Stimulated activated CD4-positive, alpha-beta T cell treated with anti-CD3 and anti-CD28 coated beads, Interleukin-12 subunit alpha, Interleukin-12 subunit beta, amount 100 ng/mL, for 4 hours (primary cell): ENCODE measurements around the gene TANC1.

ENCODE experiments used
- DNase-seq: peaks from one replicate; pipeline ENCODE4 v3.0.0-alpha.2; 2020

Gene TANC1

DNA sequence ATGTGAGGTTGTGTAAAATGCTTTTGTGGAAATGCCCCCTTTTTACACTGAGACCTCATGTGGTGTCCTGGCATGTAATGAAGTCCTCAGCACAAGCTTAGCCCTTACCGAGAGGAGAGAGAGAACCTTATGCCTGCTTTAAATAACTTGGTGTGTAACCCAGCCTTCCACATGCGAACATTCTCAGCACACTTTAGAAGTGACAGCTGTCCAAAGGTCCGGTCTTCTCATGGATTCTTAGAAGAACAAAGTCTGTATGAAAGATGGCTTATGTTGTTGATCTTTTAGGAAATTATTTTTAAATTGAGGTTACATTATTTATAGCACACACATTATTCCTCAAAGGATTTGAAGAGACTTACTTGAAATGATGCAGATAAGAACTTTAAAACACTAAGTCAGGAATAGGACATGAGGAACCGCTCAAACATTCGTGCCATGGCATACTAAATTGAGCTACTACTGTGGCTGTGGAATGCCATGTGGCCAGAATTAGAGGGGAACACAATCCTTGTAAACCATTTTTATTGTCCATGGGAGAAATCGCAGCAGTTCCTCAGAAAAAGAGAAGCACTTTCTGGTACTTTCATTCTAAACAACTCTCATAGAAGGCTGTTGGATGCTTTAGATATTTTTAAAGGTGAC lies 238.4 kb downstream of the TANC1 start:
- DNase-seq, result no peak

DNA sequence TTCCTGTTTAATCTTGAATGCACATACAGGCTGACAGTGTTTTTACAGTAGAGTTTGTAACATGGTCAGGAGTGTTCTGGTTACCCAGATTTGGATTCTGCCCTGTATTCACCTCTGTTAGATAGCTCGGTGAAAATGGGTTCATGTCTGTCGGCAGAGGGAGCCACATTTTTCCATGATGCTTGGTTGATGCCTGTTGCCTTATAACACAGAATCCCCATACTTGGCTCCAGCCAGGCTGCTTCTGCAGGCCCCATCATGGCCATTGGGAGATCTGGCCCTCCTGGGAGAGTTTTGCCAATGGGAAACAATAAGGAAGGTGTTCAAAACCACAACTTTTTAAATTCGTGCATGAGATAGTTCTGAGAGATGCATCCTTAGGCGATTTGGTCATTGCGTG lies 240.0 kb downstream of the TANC1 start:
- no peak for DNase-seq

DNA sequence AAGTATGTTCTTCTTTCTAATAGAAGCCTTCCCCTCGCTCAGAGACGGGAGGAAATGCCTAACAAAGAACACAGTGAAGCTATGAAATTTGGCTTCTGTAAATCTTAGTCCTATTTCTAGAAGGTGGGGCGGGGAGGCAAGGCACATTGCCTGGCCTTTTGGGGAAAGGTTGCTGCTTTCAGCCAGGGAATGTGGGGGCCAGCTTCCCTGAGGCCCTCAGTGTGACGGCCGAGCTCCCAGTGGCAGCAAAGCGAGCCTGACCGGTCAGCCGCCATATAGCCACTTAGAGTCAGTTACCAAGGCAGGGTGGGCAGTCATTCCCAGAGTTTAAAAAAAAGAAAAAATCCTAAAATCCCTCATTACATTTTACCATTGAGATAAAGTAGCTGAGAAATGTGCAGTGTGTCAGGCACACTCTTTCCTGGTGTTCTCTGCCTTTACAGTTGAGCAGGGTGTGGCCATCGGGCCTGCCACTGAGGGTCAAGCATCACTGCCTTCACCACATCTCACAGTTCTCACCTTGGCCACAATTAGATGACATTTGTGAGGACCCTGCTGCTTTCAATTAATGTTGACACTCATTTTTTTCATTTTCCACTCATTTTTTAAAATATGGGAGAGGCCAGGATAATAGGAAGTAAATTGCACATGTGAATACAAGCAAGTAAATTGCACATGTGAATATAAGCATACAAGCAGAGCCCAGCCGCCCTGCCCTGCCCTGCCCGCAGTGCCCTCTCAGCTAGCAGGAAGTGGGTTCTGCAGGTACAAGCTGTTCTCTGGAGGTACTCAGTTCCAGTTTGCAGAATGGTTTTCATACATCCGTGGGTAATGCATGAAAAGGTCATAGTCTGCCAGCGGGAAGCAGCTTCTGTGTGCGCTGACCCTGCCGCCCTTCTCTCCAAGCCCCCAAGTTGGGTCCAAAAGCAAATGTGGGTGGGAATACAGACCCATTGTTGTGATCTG lies 241.2 kb downstream of the TANC1 start:
- DNase-seq, result no peak

DNA sequence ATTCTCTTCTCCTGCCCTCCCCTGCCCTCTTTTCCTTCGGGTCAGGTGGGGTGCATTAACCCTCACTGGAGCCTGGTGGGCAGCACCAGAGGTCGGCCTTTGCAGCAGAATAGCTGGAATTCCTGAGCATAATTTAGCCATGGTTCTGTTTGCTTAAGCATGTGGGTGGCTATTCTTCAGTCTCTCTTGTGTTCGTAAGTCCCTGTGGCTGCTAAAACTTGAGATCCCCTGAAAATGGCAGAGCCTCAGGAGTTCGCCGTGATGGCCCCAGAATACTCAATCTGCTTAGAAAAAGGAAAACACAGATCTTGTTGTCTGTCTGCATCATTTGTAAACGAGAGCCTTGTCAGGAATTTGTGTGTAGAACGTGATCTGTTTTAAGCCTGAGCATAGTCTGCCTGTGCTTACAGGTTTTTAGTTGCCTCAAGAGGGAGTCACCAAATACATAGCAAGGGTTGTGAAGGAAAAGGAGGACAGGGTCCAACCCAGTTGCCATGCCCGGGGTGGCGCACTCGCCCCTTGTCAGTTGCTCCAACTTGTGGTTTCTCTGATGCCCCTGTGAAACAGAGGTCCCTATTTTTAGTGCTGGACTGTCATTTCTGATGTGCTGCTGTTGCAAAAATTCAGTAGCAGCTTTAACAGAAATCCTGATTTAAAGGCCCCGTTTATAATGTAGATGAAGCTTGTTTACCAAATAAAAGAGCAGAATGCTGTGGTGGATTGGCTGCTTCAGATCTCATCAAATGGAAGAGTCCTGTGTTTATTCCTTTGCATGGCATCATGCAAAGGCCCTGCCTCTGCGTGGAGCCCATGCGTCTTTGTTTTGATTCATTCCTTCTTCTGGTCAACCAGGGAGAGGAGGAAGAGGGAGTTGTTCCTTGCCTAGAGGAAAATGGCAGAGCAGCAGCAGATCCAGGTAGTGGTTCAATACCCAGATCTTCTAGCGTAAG lies 243.3 kb downstream of the TANC1 start:
- DNase-seq, result no peak

DNA sequence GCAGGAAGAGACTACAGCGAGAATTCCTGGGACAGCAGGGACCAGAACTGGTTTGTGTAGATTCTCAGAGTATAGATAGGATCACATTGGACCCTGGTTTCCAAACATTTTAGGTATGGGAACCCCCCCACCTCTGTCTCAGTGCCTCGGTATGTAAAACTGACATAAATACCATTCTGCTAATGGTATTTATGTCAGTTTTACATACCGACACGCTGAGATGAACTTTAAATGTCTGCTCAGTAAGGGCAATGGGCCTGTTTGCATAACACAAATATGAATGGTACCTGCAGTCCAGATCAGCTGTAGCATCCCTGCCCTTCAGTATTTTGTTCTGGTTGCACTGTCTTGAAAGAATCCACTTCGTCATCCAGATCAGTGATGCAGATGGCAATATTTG lies 244.9 kb downstream of the TANC1 start:
- no peak for DNase-seq

DNA sequence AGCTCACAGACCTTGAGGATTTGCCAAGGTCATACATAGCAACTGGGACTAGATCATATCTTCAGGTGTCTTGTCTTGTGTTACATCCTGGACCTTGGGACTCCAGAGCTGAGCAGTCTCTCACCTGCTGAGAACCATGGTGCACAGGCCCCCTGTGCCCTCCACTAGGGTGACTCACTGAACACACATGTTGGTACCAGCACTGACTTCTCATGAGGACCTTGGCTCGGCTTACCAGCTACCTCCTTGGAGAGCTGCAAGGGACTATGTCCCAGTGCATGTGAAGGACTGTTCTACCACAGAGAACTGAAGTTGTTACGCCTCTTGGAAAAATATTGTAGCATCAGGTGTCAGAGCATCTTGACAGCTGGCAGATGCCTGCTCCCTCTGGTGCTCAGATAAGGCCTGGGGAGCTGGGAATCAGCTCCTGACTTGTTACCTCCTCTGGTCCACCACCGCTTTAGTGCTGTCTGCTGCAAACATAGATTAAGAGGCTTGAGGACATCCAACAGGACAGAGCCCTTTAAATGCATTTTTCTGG lies 246.0 kb downstream of the TANC1 start:
- DNase-seq, result no peak

DNA sequence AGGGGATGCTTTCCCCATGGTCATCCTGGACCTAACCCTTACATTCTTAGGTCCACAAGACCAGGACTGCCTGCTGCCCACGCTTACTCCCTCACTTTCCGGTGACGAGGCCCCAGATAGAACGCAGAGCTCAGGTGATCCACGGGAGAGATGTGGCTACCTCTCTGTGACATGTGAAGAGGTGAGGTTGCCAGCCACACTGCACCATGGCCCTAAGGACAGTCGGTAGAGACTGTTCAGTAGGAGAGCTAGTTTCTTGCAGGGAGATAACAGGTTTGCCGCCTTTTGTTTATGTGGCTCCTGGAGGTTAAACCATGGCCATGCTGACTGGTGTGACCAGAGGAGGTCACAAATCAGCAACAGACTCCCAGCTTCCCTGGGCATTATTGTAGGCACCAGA lies 246.7 kb downstream of the TANC1 start:
- no peak for DNase-seq

DNA sequence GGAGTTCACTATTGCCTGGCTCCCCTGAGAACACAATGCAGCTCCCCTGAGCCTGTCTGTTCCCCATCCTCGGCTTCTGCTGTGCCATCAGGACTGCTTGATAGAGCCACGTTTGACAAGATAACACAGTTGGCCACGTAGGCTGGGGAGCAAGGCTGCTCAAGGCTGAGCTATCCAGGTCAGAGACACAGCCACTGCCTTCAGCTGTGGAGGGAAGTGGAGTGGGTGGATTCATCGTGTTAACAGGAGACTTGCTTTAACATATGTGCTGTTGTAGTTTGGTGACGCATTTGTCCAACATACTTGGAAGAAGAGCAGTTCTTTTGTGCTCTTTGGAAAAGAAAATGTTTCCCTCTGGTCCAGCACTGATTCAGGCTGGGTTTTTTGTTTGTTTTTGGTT lies 249.2 kb downstream of the TANC1 start:
- DNase-seq, result no peak

DNA sequence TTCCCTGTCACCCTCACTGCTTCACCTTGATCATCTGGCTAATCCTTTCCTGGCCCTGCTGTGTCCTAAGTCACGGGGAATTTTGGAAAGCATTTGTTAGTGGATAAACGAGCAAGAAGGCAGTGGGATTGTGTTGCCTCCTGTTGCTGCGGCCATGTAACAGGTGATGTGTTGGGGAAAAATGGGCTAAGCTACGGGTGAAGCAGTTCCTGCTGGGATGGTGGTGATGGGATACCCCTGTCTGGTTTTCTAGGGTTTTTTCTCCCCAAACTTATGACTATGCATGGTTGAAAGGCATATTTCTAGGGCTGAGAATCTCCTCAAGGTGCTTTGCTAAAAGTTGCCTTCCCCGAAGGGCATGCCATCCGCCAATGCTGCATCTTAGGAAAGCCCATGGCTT lies 249.9 kb downstream of the TANC1 start:
- no peak for DNase-seq

DNA sequence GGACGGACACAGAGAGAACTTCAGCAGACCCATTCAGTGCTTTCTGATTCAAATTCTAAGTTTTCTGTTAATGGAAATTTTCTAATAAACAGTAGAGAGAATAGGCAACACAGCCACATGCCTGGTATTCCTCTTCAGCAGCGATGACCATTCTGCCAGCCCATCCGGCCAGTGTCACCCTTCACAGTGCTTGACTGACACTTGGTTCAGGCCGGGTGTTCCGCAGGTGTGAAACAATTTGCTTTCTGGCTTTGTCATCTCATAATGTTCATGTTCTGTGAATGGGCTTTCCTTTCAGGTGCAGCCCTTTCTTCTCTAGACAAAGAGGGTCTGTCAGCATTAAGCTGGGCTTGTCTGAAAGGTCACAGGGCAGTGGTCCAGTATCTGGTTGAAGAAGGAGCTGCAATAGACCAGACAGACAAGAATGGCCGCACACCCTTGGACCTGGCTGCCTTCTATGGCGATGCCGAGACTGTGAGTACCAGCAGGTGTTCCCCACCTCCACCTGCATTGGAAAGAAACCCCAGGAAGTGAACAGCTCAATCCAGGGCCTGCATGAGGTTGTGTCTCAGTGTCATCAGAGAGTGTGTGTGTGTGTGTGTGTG lies 251.1 kb downstream of the TANC1 start:
- DNase-seq, result no peak

DNA sequence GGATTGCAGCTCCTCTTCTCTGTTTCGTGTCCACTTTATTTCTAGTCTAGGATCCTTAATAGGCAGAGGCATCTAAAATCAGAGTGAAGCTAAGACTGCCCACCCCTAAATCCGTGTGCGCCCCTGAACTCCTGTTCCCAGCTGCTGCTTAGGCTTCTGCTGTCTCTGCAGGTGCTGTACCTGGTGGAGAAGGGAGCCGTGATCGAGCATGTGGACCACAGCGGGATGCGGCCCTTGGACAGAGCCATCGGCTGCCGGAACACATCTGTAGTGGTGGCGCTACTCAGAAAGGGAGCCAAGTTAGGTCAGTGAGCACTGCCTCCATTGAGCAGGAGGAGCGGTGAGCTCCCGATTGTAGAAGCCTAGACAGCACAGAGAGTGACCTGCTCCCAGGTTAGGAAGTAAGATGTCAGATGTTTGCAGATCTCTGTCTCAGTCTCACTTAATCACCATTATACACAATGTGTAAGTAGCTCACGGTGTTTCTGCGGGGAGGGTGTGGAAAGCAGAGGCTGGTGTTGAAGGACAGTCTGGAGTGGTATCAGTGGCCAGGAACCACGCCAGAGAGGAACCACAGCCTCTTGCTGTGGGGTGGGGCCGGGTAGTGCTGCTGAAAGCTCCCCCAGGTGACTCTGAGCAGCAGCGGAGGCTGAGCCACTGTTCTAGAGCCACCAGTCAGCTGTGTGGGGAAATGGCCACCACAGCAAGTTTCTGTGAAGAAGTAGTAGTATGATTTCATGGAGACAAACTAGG lies 255.8 kb downstream of the TANC1 start:
- DNase-seq, result no peak

DNA sequence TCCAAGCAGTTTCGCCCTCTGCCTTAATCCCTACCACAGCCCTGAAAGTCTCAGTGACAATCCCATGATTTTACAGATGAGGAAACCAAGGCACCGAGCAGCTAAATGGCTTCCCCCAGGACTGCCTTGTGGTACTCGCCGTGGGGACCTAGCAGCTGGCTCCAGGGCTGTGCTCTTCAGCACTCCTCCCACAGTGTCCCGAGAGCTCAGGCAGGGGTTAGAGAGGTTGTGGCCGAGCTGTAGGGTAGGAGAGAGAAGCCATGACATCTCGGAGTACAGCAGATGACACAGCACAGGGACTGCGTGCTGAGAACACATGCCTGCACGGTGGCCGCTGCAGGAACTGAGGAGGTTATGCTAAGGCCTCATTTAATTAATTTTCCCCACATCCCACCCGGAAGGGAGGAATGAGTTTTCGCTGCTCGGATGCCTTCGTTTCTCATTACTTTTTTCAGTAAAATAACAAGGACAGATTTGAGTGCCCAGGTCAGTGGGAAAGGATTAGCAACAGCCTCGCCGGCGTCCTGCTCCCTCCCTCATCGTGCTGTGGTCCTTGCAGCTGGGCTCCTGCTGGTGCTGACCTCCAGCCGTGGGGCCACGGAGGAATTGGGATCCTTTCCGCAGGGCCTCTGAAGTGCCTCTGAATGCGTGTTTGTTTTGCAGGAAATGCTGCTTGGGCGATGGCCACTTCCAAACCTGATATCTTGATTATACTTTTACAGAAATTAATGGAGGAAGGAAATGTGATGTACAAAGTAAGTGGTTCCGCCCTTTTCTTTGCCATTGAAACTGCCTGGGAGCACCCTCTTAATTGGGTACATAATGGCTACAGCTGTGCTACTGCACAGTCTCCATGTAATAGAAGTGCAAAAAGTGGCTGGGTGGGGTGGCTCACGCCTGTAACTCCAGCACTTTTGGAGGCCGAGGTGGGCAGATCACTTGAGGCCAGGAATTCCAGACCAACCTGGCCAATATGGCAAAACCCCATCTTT lies 256.9 kb downstream of the TANC1 start:
- DNase-seq, result no peak

DNA sequence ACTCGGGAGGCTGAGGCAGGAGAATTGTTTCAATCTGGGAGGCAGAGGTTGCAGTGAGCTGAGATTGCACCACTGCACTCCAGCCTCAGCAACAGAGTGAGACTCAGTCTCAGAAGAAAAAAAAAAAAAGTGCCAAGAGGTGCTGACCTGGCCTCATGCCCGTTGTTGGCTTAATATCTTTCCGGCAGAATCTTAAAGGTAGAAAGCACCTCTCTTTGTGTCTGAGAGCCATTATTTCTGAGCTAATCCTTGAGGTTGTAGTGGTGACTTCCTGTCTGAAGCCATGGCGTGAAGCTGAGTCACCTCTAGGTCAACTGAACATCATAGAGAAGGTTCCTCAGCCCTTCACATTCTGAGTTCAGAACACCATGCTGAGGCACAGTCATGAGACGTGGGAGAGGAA lies 257.6 kb downstream of the TANC1 start:
- no peak for DNase-seq

DNA sequence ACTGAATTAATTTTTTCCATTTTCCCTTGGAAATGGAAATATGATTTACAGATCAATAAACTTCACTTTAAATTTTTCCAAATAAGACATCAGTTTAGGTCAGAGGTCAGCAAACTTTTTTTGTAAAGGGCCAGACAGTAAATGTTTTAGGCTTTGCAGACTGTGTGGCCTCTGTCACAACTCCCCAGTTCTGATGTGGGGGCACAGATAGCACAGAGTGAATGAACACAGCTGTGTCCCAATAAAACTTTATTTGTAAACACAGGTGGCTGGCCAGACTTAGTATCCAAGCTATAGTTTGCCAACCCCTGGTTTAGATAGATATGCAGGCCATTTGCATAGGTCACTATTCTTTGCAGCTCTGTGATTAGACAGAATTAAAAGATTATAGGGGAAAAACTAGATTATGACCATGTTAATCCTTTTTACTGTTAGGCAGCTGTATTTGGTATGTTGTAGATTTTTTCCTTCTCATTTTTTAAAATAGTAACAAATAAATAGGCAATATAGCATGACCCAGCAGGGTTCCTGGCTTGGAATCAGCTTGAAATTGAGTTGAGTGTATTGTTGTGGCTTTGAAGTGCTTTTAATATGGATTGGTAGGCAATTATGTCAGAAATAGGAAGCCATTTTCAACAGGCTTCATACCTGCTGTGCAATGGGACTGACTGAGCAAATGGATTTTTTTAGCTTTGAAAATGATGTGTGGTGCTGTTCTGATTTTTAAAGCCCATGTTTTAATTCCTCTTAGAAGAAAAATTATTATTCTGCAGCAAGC lies 258.4 kb downstream of the TANC1 start:
- no peak for DNase-seq

DNA sequence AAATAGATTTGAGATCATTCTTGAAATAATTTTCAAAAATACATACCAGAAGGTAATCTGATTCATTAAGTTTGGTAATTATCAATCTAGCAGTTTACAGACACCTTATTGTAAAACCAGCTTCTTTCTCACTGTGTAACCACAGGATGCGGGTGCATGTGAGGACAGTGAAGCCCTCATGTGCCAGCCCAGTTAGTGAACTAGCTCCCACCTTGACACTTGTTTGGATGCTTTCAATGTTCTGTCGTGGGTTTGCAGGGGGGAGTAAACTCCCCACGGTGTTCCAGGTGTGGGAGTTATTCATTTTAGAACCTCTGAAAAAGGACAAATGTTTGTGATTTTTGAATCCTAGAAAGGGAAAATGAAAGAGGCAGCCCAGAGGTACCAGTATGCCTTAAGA lies 259.0 kb downstream of the TANC1 start:
- no peak for DNase-seq

DNA sequence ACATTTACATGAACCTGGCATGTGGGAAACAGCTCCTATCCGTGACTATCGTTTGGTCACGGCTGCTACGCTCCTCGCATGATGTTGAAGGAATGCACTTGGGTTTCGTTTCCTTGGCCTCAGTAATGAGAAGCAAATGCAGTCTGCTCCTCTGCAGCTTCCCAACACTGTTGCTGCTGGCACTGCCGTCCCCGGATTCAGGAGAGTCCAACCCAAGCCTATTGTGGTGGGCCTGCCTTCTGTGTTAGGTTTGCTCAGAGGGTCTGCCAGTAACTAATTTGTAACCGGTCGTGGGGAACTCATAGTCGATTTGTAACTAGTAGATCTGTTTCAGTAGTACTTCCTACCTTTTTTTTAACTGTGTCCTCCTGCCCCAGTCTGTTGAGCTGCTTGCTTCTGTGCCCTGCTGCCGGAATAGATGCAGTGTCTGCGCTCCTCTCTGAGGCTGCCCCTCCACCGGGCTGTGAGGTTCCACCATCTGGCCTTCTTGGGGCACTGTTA lies 259.7 kb downstream of the TANC1 start:
- DNase-seq, result no peak

DNA sequence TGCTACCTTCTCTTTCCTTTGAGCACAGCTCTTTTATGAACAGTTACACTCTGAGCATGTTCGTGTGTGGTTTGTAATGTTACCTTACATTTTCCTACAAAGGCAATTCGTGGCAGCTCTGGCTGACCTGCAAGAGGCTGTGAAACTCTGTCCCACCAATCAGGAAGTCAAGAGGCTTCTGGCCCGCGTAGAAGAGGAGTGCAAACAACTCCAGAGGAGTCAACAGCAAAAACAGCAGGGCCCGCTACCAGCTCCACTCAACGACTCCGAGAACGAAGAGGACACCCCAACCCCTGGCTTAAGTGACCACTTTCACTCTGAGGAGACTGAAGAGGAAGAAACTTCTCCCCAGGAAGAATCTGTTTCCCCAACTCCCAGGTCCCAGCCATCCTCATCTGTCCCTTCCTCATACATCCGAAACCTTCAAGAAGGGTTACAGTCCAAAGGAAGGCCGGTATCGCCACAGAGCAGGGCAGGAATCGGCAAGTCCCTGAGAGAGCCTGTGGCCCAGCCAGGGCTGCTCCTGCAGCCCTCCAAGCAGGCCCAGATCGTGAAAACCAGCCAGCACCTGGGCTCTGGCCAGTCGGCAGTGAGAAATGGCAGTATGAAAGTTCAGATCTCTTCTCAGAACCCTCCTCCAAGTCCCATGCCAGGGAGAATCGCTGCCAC lies 261.2 kb downstream of the TANC1 start:
- DNase-seq, result no peak

DNA sequence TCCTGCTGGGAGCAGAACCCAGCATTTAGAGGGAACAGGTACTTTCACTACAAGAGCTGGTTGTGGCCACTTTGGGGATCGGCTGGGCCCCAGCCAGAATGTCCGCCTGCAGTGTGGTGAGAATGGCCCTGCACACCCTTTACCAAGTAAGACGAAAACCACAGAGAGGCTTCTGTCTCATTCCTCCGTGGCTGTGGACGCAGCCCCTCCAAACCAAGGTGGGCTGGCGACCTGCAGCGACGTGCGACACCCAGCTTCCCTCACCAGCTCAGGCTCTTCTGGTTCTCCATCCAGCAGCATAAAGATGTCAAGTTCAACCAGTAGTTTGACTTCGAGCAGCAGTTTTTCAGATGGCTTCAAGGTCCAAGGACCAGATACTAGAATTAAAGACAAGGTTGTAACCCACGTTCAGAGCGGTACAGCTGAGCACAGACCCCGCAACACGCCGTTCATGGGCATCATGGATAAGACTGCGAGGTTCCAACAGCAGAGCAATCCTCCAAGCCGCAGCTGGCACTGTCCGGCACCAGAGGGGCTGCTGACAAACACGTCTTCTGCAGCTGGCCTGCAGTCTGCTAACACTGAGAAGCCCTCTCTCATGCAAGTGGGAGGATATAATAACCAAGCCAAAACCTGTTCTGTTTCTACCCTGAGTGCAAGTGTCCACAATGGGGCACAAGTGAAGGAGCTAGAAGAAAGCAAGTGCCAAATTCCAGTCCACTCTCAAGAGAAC lies 261.9 kb downstream of the TANC1 start:
- DNase-seq, result no peak
